Psoas muscle (tissue), 8 donors: Measurements from ENCODE around the gene HEMGN. TPM values are rescaled to one million over a fixed set of nuclear protein-coding genes. Genes with fewer than 3 reads are reported as not detected.

Experiments
- ATAC-seq, 4 donors: fragments of 200-7000 bp; cut with Tn5 transposase; one replicate each; pipeline ENCODE4 v1.9.1; 2020; ENCODE audit warnings: moderate library complexity in 3 of 4, mild to moderate bottlenecking in 2 of 4
- DNase-seq, 2 donors: peaks; one replicate each; pipeline ENCODE4 v3.0.0-alpha.2; 2020
- H3K27ac ChIP-seq: fragments of 200-600 bp; one replicate; pipeline ENCODE4 v1.8.0; 2022
- H3K27me3 ChIP-seq, 3 donors: fragments of 200-600 bp in 1 of 3; one replicate each; pipeline versions ENCODE4 v1.6.1 to v1.8.0; 2013 to 2022; ENCODE audit warnings: low read length in 2 of 3, mild to moderate bottlenecking in 2 of 3, moderate library complexity in 1 of 3; ENCODE audit not compliant: insufficient read depth in 3 of 3
- H3K36me3 ChIP-seq, 2 donors: fragments of 200-600 bp in 1 of 2; one replicate each; pipeline versions ENCODE4 v1.6.1 to v1.8.0; 2013 to 2022; ENCODE audit warnings: low read depth in 1 of 2, mild to moderate bottlenecking in 1 of 2, moderate library complexity in 1 of 2; ENCODE audit not compliant: insufficient read depth in 1 of 2
- H3K4me1 ChIP-seq: fragments of 200-600 bp; one replicate; pipeline ENCODE4 v1.8.0; 2022
- H3K4me3 ChIP-seq: fragments of 200-600 bp; one replicate; pipeline ENCODE4 v1.8.0; 2022; ENCODE audit warnings: mild to moderate bottlenecking
- H3K9me3 ChIP-seq: fragments of 200-600 bp; one replicate; pipeline ENCODE4 v1.8.0; 2022
- CTCF ChIP-seq: fragments of 200-600 bp; IDR thresholded peaks from one replicate; pipeline ENCODE4 v1.8.0; 2022; ENCODE audit warnings: antibody characterized with exemption
- WGBS, 3 donors: extraction: QIAGEN DNeasy Blood & Tissue Kit; methylation state at CpG; one replicate each; pipeline versions ENCODE4 v1.1.6 to v1.1.7; 2013; 5-methylcytosine and 5-hydroxymethylcytosine counted together
- intact Hi-C, 2 donors: fragments of 100-400 bp; cut with DNase I; formaldehyde crosslinking; loops; one replicate each; pipeline versions ENCODE4 v1.11.0 to v1.14.2; 2022
- polyA plus RNA-seq, 3 donors: library from polyadenylated mRNA; stranded (reverse); fragments of 200-250 nt; gene quantifications; one replicate each; pipeline ENCODE4 v1.2.3, GENCODE V29; 2013
- total RNA-seq, 4 donors: library from RNA; stranded (reverse); fragmentation: NEBNext Ultra II Directional in 2 of 4; extraction: Animal tissue kit (Norgen Biotek cat#: 25700) in 2 of 4; gene quantifications; one replicate each; pipeline versions ENCODE4 v1.2.1 to v1.2.4, GENCODE V29; 2021 to 2023
- donor health status: healthy with polysubstance abuse.
- donor health status: DM: no; HTN: no; CAD: no; lungs with moderate emphysema.
- donor health status: Bipolar disorder and iron deficiency.
- donor health status: healthy.
- donor health status: DM: yes; HTN: yes; CAD: no.
- donor health status: DM: no; HTN: no; CAD: no.
- donor health status: DM: no; HTN: no; CAD: no.
- donor health status: DM: yes; HTN: yes; CAD: no.

The HEMGN gene
- total and polyA plus RNA-seq, 7 donors: 0.71 TPM; not detected in 6

GRCh38 chr9:97944612-97945011, 6.6 kb upstream of the HEMGN start:
- WGBS, 3 donors: 79 to 80% (median 80%) methylated on average over 3 of the region's 3 CpGs
- DNase-seq (no peak), ATAC-seq (no peak)
- Histone ChIP-seq H3K27ac (no peak overlapping the region), H3K4me3 (no peak overlapping the region), H3K27me3 (no peaks in the 10 kb centered on the region), H3K4me1 (no peaks in the 10 kb centered on the region), H3K9me3 (no peaks in the 10 kb centered on the region), H3K36me3 (no peaks in the 10 kb centered on the region)
- intact Hi-C loops: no loop called here
- TF ChIP-seq CTCF: no peak

- Histone ChIP-seq H3K36me3 (no peaks in the 10 kb centered on the region), H3K9me3 (no peaks in the 10 kb centered on the region), H3K4me3 (no peak overlapping the region), H3K27me3 (no peaks in the 10 kb centered on the region), H3K4me1 (no peaks in the 10 kb centered on the region), H3K27ac (no peak overlapping the region)
- no peak for TF ChIP-seq CTCF
- ATAC-seq (no peak), DNase-seq (no peak)
- intact Hi-C loops: no loop called here
These were observed 5.4 kb upstream of the HEMGN start for GRCh38 chr9:97943308-97943855.

GRCh38 chr9:97941323-97941722, 3.4 kb upstream of the HEMGN start:
- intact Hi-C loops: no loop called here
- no peak for TF ChIP-seq CTCF
- H3K4me3 ChIP-seq: no peak overlapping the region
- 78 to 91% (median 84%) methylated on average over 1 of the region's 1 CpG for WGBS, 3 donors
- DNase-seq (no peak), ATAC-seq (no peak)
- H3K4me1 ChIP-seq: no peaks in the 10 kb centered on the region
- no peaks in the 10 kb centered on the region for H3K27me3 ChIP-seq
- no peaks in the 10 kb centered on the region for H3K9me3 ChIP-seq
- no peaks in the 10 kb centered on the region for H3K36me3 ChIP-seq
- no peak overlapping the region for H3K27ac ChIP-seq

GRCh38 chr9:97940741-97941140, 2.8 kb upstream of the HEMGN start:
- Histone ChIP-seq H3K27me3 (peaks cover 0 to under 1% (median 0%) of the 10 kb centered on the region in 3 donors), H3K4me1 (no peaks in the 10 kb centered on the region), H3K36me3 (no peaks in the 10 kb centered on the region), H3K9me3 (no peaks in the 10 kb centered on the region), H3K4me3 (no peak overlapping the region), H3K27ac (no peak overlapping the region)
- TF ChIP-seq CTCF: no peak
- intact Hi-C loops: no loop called here
- WGBS, 3 donors: 71 to 76% (median 73%) methylated on average over 3 of the region's 3 CpGs
- DNase-seq (no peak), ATAC-seq (no peak)

DNA sequence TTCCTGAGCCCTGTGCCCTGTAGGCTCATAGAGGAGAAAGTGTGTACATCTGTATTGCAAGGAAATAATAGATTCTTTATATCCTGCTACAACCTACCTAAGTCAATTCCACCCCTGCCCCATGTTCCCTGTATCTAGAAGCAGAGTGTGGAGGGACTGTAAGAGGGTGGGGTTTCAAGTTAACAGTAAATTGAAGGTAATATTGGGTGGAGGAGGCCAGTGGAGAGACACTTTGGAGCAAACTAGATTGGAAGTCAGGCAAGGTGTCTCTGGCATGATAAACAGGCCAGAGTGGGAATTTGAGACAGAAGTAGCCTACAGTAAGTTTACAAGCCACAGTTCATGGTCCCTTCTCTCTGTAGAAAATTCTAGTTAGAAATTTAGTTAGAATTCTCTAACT, 2.3 kb upstream of the HEMGN start:
- no peak for ATAC-seq
- DNase-seq: no peak
- intact Hi-C loops: no loop called here
- Histone ChIP-seq H3K4me3 (no peak overlapping the region), H3K36me3 (no peaks in the 10 kb centered on the region), H3K4me1 (no peaks in the 10 kb centered on the region), H3K27me3 (peaks cover 0 to 5% (median 0%) of the 10 kb centered on the region in 3 donors), H3K27ac (no peak overlapping the region), H3K9me3 (no peaks in the 10 kb centered on the region)
- TF ChIP-seq CTCF: no peak
